BJ (cell line): ENCODE results near the gene PRKCE. TPM values are rescaled to one million over a fixed set of nuclear protein-coding genes. Genes with fewer than 3 reads are reported as not detected.
"Not testable (repeated sequence)": the region's sequence is repeated elsewhere in the genome, so short reads cannot be mapped to it uniquely, and the experiment has no call there.

ENCODE experiments used
- CTCF ChIA-PET: fragments of 350-600 bp; formaldehyde crosslinking; extraction: SDS; loops from one replicate; lab custom pipeline; 2021; ENCODE audit warnings: antibody characterized with exemption, inconsistent platforms; lab: Yijun Ruan, JAX
- POLR2A ChIA-PET: fragments of 300-600 bp; sonication (Branson Sonifier 250); formaldehyde crosslinking; extraction: SDS; loops from one replicate; lab custom pipeline; 2021; ENCODE audit warnings: antibody characterized with exemption; lab: Charles Lee
- DNase-seq: peaks from one replicate; pipeline ENCODE4 v3.0.0-alpha.2; 2011; ENCODE audit warnings: low read depth
- H3K27me3 ChIP-seq: 2 replicates; pipeline ENCODE4 v1.6.0; 2011; ENCODE audit warnings: low read length; ENCODE audit not compliant: control insufficient read depth, insufficient read depth
- H3K36me3 ChIP-seq: 2 replicates; pipeline ENCODE4 v1.5.1; 2011; ENCODE audit warnings: low read length; ENCODE audit not compliant: control insufficient read depth, insufficient read depth
- H3K4me3 ChIP-seq: 2 replicates; pipeline ENCODE4 v1.5.1; 2011; ENCODE audit warnings: low read depth, mild to moderate bottlenecking, control low read depth, low read length
- polyA plus RNA-seq: library from polyadenylated mRNA; depleted of rRNA; stranded (reverse); fragments of >200 nt; gene quantifications from 2 replicates; pipeline ENCODE4 v1.2.3, GENCODE V29; 2011
- TF ChIP-seq, protein P1 (sequence below): IDR thresholded peaks from 2 replicates; pipeline ENCODE4 v1.5.1; 2011; ENCODE audit warnings: low read depth, mild to moderate bottlenecking, control low read depth, inconsistent platforms, low read length, moderate library complexity; ENCODE audit not compliant: insufficient read depth

Gene PRKCE
- polyA plus RNA-seq, 1 experiment: 19.7 TPM

DNA sequence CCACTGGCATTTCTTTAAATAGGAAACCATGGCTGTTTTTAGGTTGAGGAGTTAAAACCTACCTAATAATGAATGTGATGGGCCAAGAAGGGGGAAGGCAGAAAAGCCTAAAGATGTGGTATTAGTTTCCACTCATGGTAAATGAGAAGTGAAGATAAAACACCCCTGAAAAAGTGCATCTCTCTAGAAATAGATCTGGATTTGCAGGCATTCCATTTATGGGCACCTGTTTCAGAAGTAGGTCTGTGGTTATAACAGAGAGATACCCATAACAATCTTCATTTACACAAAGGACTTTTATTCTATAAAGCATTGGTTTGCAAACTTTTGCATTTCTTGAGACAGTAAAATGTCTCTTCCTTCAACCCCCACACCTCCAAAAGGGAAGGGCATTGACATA lies 62.1 kb downstream of the PRKCE start:
- TF ChIP-seq, protein P1, sequence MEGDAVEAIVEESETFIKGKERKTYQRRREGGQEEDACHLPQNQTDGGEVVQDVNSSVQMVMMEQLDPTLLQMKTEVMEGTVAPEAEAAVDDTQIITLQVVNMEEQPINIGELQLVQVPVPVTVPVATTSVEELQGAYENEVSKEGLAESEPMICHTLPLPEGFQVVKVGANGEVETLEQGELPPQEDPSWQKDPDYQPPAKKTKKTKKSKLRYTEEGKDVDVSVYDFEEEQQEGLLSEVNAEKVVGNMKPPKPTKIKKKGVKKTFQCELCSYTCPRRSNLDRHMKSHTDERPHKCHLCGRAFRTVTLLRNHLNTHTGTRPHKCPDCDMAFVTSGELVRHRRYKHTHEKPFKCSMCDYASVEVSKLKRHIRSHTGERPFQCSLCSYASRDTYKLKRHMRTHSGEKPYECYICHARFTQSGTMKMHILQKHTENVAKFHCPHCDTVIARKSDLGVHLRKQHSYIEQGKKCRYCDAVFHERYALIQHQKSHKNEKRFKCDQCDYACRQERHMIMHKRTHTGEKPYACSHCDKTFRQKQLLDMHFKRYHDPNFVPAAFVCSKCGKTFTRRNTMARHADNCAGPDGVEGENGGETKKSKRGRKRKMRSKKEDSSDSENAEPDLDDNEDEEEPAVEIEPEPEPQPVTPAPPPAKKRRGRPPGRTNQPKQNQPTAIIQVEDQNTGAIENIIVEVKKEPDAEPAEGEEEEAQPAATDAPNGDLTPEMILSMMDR: no peak
- H3K36me3 ChIP-seq: no peaks in the 10 kb centered on the region
- H3K4me3 ChIP-seq: no peak overlapping the region
- no peak for DNase-seq
- H3K27me3 ChIP-seq: no peaks in the 10 kb centered on the region
- ChIA-PET POLR2A (no interaction called here), CTCF (interaction anchor here (1.3 kb wide), 1 partner anchor 10 kb away, joined by 3 read pairs; no protein-coding TSS in a partner anchor)

DNA sequence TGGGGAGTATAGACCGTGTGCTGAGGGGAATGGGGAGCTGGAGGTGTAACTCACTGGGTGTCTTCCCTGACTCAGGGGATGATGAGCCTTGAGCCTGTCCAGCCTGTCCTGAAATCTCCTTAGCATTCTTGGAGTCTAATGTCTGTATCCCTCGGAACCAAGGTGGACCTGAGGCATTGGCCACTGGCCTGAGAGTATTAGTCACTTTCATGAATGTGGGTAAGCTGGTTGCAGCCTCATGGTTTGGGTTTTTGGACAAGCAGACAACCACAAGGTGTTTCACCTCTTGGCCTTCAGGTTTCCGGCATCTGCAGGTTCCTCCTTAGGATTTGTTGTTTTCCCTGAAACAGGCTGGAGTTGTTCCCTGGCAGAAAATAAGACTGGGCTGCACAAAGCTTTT lies 63.2 kb downstream of the PRKCE start:
- H3K36me3 ChIP-seq: no peaks in the 10 kb centered on the region
- TF ChIP-seq, protein P1: no peak
- H3K27me3 ChIP-seq: no peaks in the 10 kb centered on the region
- ChIA-PET CTCF (interaction anchor here (0.8 to 1.3 kb wide), 2 partner anchors 9 to 12 kb away, joined by 3 read pairs; no protein-coding TSS in a partner anchor), POLR2A (interaction anchor here (0.6 kb wide), 1 partner anchor 665 kb away, joined by 9 read pairs; no protein-coding TSS in a partner anchor)
- DNase-seq: no peak
- no peak overlapping the region for H3K4me3 ChIP-seq

DNA sequence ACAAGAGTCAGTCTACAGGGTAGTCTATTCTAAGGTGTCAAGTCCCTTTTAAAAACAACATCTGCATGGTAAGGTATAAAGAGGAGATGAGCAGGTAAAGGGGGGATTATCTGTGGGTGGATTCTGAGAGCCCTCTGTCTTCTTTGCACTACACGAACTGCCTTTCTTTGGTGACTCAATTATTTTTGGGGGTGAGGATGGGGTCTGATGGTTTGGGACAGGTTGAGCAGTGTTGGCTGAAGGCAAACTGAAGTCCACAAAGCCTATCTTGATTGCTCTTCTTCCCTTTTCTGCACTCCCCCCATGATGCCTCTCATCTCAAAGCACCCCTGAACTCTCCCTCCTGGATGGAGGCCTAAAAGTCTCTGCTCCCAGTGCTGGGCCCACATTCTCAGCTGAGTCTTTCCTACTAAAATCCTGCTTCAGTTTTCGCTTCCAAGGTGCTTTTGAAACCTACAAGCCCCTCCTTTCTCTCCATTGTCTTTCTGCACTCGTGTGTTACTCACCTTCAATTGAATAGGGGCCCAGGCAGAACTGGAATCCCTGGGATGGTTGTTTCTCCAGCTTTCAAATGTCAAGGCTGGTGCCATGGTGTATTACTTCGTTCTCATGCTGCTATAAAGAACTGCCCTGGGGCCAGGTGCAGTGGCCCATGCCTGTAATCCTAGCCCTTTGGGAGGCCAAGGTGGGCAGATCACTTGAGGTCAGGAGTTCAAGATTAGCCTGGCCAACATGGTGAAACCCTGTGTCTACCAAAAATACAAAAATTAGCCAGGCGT lies 64.3 kb downstream of the PRKCE start:
- Histone ChIP-seq H3K27me3 (no peaks in the 10 kb centered on the region), H3K4me3 (no peak overlapping the region), H3K36me3 (no peaks in the 10 kb centered on the region)
- TF ChIP-seq, protein P1: no peak
- CTCF ChIA-PET: interaction anchor here (0.6 to 0.7 kb wide), 2 partner anchors 31 to 513 kb away, joined by 3 to 4 read pairs; no protein-coding TSS in a partner anchor
- POLR2A ChIA-PET: no interaction called here
- DNase-seq: no peak

DNA sequence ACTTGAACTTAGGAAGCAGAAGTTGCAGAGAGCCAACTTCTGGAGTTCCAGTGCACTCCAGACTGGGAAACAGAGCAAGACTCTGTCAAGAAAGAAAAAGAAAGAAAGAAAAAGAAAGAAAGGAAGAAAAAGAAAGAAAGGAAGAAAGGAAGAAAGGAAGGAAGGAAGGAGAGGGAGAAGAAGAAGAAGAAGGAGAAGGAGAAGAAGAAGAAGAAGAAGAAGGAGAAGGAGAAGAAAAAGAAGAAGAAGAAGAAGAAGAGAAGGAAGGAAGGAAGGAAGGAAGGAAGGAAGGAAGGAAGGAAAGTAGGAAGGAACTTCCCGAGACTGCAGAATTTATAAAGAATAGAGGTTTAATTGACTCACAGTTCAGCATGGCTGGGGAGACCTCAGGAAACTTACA lies 65.0 kb downstream of the PRKCE start:
- H3K36me3 ChIP-seq, H3K4me3 ChIP-seq, POLR2A ChIA-PET, DNase-seq, H3K27me3 ChIP-seq: not testable (repeated sequence)
- CTCF ChIA-PET: interaction anchor here (0.7 kb wide), 1 partner anchor 32 kb away, joined by 3 read pairs; no protein-coding TSS in a partner anchor

DNA sequence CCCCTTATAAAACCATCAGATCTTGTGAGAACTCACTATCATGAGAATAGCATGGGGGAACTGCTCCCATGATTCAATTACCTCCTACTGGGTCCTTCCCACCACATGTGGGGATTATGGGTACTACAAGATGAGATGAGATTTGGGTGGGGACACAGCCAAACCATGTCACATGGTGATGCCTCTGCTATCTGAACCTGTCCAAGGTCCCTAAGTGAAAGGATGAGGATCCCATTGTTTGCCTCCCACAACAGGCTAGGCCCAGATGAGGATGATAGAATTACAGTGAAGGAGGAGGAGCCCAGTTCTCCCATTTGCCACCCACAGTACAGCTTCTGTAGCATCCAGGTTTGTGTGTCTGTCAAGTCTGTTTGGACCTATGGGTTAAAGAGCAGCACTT lies 65.4 kb downstream of the PRKCE start:
- Histone ChIP-seq H3K36me3 (no peaks in the 10 kb centered on the region), H3K4me3 (no peak overlapping the region), H3K27me3 (no peaks in the 10 kb centered on the region)
- TF ChIP-seq, protein P1: no peak
- POLR2A ChIA-PET: no interaction called here
- CTCF ChIA-PET: no interaction called here
- no peak for DNase-seq
